ENCODE data around the gene PLGRKT.
"Not testable (repeated sequence)": the region's sequence is repeated elsewhere in the genome, so short reads cannot be mapped to it uniquely, and the experiment has no call there.

PLGRKT gene

DNA sequence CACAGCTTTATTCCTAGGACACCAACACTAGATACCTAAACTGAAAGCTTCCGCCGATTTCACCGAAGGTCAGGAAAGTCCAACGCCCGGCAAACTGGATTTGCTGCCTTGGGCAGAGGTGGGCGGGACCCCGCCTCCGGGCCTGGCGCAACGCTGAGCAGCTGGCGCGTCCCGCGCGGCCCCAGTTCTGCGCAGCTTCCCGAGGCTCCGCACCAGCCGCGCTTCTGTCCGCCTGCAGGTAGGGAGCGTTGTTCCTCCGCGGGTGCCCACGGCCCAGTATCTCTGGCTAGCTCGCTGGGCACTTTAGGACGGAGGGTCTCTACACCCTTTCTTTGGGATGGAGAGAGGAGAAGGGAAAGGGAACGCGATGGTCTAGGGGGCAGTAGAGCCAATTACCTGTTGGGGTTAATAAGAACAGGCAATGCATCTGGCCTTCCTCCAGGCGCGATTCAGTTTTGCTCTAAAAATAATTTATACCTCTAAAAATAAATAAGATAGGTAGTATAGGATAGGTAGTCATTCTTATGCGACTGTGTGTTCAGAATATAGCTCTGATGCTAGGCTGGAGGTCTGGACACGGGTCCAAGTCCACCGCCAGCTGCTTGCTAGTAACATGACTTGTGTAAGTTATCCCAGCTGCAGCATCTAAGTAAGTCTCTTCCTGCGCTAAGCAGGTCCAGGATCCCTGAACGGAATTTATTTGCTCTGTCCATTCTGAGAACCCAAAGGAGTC lies 12.8 kb upstream of the PLGRKT start, which contains the start of gene CD274:
Gene CD274, plus strand, starts transcription at position 184 of the 733 bp plus-strand sequence. CDS start 5,572 bp downstream, outside the sequence.
- DNase-seq: peak; percentile 46 to 49

- DNase-seq: no peak
Observed at GRCh38 chr9:5449521-5450358, 12.0 kb upstream of the PLGRKT start.

DNA sequence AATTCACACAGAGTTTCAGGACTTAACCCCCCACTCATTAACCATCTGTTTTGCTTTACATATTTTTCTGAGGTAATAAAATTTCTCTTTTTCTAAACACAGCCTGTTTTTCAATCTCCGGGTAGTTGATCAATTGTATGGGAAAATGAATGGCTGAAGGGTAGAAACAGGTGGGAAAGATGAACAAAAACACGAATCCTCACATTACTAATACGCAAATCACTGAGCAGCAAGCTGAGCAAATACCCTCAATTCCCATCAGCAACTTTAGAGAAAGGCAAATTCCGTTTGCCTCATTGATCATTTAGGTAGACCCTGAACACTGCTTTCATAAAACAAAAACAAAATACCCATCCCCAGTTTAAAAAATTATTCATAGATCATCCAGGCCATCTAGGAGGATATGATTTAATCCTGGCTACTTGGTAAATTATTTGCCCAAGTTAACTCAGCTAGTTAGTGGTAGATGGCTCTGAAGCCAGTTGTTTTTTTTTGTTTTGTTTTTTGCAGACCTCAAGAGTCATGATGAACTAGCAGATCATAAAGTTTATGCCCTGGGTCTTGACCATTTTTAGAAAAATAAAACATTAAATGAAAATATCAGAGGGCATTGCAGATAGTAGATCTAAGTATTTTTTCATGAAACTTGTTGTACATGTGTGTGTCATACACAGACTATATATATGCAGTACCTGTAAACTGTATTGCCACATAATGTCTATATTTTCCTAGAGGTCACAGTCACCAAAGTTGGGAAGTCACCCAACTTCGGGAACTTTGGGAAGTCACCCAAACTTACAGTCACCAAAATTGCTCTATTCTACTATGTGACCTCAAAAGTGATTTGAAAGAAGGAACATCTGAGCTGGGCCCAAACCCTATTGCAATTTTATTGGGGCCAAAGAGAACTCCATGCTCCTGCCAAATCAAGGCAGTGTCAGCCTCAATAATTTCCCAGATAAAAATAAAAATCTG lies 11.0 kb upstream of the PLGRKT start:
- no peak for DNase-seq

DNA sequence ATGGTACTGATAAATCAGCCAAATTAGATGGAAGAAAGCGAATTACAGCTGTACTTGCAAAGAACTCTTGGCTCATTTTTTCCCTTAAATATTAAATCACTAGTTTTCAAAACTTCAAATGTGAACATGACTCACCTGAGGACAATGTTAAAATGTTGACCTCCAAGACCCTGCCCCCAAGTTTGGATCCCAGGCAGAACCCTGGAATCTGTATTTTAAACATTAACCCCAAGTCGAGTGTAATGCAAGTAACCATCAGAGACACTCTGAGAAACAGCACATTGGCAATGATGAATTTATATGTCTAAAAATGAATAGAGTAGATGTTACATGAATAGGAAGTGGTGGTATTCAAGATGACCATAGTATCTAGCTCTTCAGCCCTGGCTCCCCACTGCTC lies 10.3 kb upstream of the PLGRKT start:
- no peak for DNase-seq

DNA sequence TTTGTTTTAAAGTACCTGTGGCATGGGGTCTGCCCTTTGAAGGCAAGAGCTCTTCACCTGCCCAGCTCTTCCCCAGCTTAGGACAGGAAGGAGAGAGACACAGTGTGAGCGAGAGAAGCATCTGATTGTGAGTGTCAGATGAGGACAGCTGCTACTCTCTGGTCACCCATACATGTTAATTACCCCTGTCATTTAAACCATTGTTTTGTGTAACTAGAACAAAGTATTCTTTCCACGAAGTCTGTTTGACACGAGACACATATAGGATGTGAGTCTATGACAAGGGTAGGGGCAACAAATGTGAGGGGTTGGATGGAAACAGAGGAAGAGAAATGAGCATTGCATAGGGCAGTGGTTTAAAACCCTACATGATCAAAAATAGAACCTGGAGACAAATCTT lies 9.6 kb upstream of the PLGRKT start:
- no peak for DNase-seq

- no peak for DNase-seq
Observed at GRCh38 chr9:5446451-5447236, 8.9 kb upstream of the PLGRKT start.

GRCh38 chr9:5445886-5446285 lies 8.2 kb upstream of the PLGRKT start:
- no peak for DNase-seq

GRCh38 chr9:5445096-5445495 lies 7.4 kb upstream of the PLGRKT start:
- DNase-seq: not testable (repeated sequence)

- no peak for DNase-seq
Observed at GRCh38 chr9:5443850-5444249, 6.1 kb upstream of the PLGRKT start.

GRCh38 chr9:5442400-5443011 lies 4.8 kb upstream of the PLGRKT start:
- DNase-seq: peak in 1 of 2 experiments; percentile 21

DNA sequence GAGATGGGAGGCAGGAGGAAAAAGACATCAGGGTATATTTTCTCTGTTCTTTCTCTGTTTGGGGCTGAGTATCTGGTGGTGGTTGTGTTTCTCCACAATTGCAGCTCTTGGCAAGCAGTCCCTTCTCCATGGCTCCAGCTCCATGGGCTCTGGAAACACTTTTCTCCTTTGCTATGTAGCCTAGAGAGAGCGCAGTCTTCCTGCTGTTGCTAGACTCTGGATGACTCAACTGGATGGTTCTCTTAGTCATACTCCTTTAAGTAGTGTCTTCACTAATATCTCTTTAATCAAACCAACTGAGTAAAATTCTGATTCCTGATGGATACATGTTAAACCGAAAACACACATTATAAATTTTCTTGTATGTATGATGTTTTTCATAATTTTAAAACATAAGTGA lies 3.3 kb upstream of the PLGRKT start:
- DNase-seq: no peak

DNA sequence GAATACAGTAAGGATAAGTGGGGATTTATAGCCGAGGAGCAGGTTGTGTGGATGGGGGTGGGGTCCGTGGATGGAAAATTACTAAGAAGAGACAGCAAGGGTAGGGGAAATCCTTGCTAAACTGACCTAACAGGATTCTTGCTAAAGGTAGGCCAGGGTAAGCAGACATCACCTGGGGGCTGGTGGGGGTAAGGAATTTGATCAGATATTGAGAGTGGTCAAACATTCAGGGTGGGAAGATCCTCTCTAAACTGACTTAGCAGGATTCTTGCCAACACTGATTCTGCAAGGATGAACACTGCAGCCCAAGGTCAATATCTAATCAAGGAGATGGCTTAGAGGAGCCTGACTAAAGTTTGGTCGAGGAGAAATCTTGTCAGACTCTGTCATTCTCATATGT lies 2.7 kb upstream of the PLGRKT start:
- no peak for DNase-seq

DNA sequence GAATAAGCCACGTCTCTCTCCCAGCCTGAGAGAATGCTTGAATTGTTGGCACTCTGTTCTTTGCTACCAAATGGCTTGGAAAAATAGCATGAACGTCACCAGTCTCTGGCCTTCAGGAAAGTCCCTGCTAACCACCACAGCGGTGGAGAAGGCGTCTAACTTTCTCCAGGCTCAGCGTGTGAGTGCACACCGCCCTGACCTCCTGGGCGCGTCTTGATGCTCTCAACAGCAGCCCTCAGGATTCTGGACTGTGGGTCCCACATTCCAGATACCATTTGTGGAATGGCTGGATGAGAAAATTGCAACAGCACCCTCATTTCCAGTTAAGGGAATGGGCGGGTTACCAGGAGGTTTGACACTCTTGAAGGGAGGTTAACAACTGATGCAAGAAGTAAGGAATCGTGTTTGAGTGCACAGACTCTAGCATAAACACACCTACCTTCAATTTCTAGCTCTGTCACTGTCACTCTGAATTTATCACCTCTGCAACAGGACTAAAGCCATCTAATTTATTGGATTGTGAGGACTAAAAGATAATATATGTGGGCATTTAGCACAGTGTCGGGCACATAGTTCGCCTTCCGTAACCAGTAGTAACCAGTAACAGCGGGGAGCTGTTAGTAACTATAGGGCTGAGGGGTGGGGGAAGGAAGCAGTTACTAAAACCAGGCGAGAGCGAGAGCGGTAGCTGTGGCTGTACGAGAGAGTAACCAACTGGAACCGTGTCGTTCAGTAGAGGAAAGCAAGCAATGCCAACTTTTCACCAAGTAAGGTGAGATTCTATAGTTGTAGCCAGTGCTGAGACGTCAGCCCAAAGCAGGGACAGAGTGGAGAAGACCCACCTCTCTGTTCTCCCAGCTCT lies 807 bp upstream of the PLGRKT start:
- no peak for DNase-seq

DNA sequence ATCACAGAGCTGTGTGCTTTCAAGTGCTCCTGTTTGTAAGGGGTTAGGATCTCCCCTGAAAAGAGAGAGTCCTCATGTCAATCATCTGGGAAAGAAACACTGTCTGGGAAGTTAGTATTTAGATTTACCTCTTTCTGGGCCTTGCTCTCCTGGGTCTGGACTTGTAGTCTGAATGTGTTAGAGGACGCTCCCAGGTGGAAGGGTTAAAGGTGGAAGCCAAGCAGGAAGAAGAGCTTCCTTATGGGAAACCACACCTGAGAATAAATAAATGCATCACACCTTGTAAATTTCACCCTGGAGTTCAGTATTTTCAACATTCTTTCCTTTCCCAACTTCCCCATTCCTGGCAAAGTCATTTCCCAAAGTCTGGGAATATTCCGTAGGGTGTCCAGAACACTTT lies 1.3 kb downstream of the PLGRKT start:
- no peak for DNase-seq

DNA sequence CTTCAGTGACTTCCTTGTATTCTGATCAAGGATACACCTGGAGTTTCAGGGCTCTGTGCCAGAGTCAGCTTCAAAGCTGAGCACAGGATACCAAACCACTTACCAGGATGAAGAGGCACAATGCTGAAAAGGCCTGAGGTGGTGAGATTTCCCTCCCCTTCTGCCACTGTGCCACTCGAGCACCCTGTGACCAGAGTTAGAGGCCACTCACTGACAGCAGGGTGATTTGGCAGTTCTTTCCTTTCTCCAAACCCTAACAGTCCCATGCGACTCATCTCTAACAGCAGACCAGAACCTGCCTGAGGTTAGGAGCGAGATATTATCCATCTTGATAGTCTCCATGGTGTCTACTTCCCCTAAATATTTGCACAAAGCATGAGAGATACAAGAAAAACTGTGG lies 1.8 kb downstream of the PLGRKT start:
- DNase-seq: no peak

- not testable (repeated sequence) for DNase-seq
Observed at GRCh38 chr9:5433841-5434810, 3.6 kb downstream of the PLGRKT start.

DNA sequence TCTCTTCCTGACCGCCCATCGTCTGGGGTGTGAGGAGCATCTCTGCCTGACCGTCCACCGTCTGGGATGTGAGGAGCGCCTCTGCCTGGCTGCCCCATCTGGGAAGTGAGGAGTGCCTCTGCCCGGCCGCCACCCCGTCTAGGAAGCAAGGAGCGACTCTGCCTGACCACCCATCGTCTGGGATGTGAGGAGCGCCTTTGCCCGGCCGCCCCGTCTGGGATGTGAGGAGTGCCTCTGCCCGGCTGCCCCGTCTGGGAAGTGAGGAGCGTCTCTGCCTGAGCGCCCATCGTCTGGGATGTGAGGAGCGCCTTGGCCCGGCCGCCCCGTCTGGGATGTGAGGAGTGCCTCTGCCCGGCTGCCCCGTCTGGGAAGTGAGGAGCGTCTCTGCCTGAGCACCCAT lies 4.4 kb downstream of the PLGRKT start:
- not testable (repeated sequence) for DNase-seq

- DNase-seq: not testable (repeated sequence)
Observed at GRCh38 chr9:5432890-5433289, 4.8 kb downstream of the PLGRKT start.

DNA sequence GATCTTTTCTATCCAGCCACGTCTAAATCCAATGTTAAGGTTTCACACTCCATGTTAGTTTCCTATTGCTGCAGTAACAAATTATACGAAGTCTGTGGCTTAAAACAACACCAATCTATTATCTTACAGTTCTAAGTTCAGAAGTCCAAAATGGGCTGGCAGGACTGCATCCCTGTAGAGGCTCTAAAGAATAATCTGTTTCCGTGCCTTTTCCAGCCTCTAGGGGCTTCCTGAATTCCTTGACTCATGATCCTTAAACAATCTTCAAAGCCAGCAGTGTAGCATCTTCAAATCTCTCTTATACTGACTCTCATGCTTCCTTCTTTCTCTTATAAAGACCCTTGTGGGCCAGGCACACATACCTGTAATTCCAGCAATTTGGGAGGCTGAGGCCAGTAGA lies 6.8 kb downstream of the PLGRKT start:
- DNase-seq: no peak

Data from SW 1271 (cell line).